ENCODE data around the gene RNPEPL1.

Gene RNPEPL1

GRCh38 chr2:240590681-240591111, 22.4 kb downstream of the RNPEPL1 start:
- no peak for DNase-seq (ENCODE audit: low read depth in 3 of 3)

- no peak for DNase-seq (ENCODE audit: low read depth in 3 of 3)
Observed at GRCh38 chr2:240591226-240591625, 22.9 kb downstream of the RNPEPL1 start.

- no peak for DNase-seq (ENCODE audit: low read depth in 3 of 3)
Observed at GRCh38 chr2:240591784-240592183, 23.5 kb downstream of the RNPEPL1 start.

GRCh38 chr2:240593026-240593702, 24.9 kb downstream of the RNPEPL1 start:
- no peak for DNase-seq (ENCODE audit: low read depth in 3 of 3)

GRCh38 chr2:240593703-240594451, 25.6 kb downstream of the RNPEPL1 start:
- no peak for DNase-seq (ENCODE audit: low read depth in 3 of 3)

- no peak for DNase-seq (ENCODE audit: low read depth in 3 of 3)
Observed at GRCh38 chr2:240594511-240595380, 26.5 kb downstream of the RNPEPL1 start.

- peak in 1 of 3 donors; percentile 22 for DNase-seq (ENCODE audit: low read depth in 3 of 3)
Observed at GRCh38 chr2:240595381-240596079, 27.2 kb downstream of the RNPEPL1 start.

- no peak for DNase-seq (ENCODE audit: low read depth in 3 of 3)
Observed at GRCh38 chr2:240596080-240596460, 27.8 kb downstream of the RNPEPL1 start.

GRCh38 chr2:240596491-240596931, 28.2 kb downstream of the RNPEPL1 start:
- no peak for DNase-seq (ENCODE audit: low read depth in 3 of 3)

GRCh38 chr2:240597054-240597418, 28.8 kb downstream of the RNPEPL1 start:
- no peak for DNase-seq (ENCODE audit: low read depth in 3 of 3)

- no peak for DNase-seq (ENCODE audit: low read depth in 3 of 3)
Observed at GRCh38 chr2:240597419-240598181, 29.3 kb downstream of the RNPEPL1 start.

GRCh38 chr2:240598311-240598911, 30.1 kb downstream of the RNPEPL1 start:
- no peak for DNase-seq (ENCODE audit: low read depth in 3 of 3)

GRCh38 chr2:240599141-240599583, 30.9 kb downstream of the RNPEPL1 start:
- DNase-seq (ENCODE audit: low read depth in 3 of 3): no peak

GRCh38 chr2:240600451-240600961, 32.2 kb downstream of the RNPEPL1 start:
- DNase-seq (ENCODE audit: low read depth in 3 of 3): no peak

- no peak for DNase-seq (ENCODE audit: low read depth in 3 of 3)
Observed at GRCh38 chr2:240601061-240601830, 33.0 kb downstream of the RNPEPL1 start.

GRCh38 chr2:240601831-240602160, 33.5 kb downstream of the RNPEPL1 start:
- DNase-seq (ENCODE audit: low read depth in 3 of 3): no peak

GRCh38 chr2:240602266-240603050, 34.2 kb downstream of the RNPEPL1 start:
- DNase-seq (ENCODE audit: low read depth in 3 of 3): no peak

GRCh38 chr2:240603081-240603835, 35.0 kb downstream of the RNPEPL1 start:
- no peak for DNase-seq (ENCODE audit: low read depth in 3 of 3)

Measured in stimulated activated CD4-positive, alpha-beta T cell treated with anti-CD3 and anti-CD28 coated beads, TNF-alpha, amount 100 ng/mL, for 48 hours (primary cell).